ENCODE results near the gene TTI1. TPM values are rescaled to one million over a fixed set of nuclear protein-coding genes. Genes with fewer than 3 reads are reported as not detected.

Gene TTI1
- total RNA-seq, 4 donors from 2014 or later, result 8.2 to 14.2 (median 10.8) TPM

DNA sequence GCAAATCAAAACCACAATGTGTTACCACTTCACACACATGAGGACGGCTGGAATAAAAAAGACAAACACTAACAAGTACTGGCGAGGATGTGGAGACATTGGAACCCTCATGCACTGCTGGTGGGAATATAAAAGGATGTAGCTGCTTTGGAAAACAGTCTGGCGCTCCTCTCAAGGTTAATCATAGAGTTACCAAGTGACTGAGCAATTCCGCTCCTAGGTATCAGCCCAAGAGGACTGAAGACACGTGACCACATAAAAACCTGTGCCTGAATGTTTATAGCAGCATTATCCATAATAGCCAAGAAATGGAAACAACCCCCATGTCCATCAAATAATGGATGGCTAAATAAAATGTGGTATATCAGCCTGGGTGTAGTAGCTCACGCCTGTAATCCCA is 85.3 kb downstream of the TTI1 start:
- Histone ChIP-seq H3K36me3 (no peaks in the 10 kb centered on the region), H3K9me3 (peaks cover 0 to 21% (median 2%) of the 10 kb centered on the region in 4 donors), H3K27me3 (no peaks in the 10 kb centered on the region), H3K4me3 (no peak overlapping the region), H3K27ac (no peak overlapping the region), H3K4me1 (no peaks in the 10 kb centered on the region)
- no peak for DNase-seq (ENCODE audit: low spot score in 2 of 2)
- 83 to 90% methylated on average over 6 of the region's 6 CpGs for WGBS, 2 donors
- TF ChIP-seq, protein P1, sequence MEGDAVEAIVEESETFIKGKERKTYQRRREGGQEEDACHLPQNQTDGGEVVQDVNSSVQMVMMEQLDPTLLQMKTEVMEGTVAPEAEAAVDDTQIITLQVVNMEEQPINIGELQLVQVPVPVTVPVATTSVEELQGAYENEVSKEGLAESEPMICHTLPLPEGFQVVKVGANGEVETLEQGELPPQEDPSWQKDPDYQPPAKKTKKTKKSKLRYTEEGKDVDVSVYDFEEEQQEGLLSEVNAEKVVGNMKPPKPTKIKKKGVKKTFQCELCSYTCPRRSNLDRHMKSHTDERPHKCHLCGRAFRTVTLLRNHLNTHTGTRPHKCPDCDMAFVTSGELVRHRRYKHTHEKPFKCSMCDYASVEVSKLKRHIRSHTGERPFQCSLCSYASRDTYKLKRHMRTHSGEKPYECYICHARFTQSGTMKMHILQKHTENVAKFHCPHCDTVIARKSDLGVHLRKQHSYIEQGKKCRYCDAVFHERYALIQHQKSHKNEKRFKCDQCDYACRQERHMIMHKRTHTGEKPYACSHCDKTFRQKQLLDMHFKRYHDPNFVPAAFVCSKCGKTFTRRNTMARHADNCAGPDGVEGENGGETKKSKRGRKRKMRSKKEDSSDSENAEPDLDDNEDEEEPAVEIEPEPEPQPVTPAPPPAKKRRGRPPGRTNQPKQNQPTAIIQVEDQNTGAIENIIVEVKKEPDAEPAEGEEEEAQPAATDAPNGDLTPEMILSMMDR (IDR thresholded peaks at IDR 0.05), result no peak
- TF ChIP-seq POLR2A (IDR thresholded peaks at IDR 0.05), result no peak
- TF ChIP-seq EP300 (IDR thresholded peaks at IDR 0.05), result no peak

DNA sequence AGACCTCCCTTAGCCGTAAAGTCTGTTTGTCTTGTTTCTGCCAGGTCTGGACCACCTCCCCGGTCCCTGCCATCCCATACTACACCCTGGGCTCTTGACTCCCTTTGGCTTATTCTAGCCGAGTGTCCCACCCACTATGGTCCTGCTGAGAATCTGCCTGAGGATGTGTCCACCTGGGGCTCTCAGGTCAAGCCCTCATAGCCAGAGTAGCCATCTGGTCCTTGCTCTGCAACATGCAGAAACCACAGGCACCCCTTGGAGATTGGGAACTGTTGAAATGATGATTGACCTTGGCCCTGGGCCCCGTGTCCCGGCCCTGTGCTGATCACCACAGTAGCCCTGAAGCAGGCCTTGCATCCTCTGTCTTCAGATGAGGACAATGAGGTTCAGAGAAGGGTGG is 86.3 kb downstream of the TTI1 start:
- WGBS, 2 donors, result 83 to 84% methylated on average over 5 of the region's 5 CpGs
- no peak for TF ChIP-seq POLR2A (IDR thresholded peaks at IDR 0.05)
- no peak for TF ChIP-seq EP300 (IDR thresholded peaks at IDR 0.05)
- TF ChIP-seq, protein P1 (IDR thresholded peaks at IDR 0.05), result no peak
- H3K9me3 ChIP-seq, result peaks cover 0 to 25% (median 2%) of the 10 kb centered on the region in 4 donors
- no peak overlapping the region for H3K27ac ChIP-seq
- H3K4me1 ChIP-seq, result no peaks in the 10 kb centered on the region
- no peak for DNase-seq (ENCODE audit: low spot score in 2 of 2)
- H3K4me3 ChIP-seq, result no peak overlapping the region
- H3K27me3 ChIP-seq, result no peaks in the 10 kb centered on the region
- H3K36me3 ChIP-seq, result no peaks in the 10 kb centered on the region

DNA sequence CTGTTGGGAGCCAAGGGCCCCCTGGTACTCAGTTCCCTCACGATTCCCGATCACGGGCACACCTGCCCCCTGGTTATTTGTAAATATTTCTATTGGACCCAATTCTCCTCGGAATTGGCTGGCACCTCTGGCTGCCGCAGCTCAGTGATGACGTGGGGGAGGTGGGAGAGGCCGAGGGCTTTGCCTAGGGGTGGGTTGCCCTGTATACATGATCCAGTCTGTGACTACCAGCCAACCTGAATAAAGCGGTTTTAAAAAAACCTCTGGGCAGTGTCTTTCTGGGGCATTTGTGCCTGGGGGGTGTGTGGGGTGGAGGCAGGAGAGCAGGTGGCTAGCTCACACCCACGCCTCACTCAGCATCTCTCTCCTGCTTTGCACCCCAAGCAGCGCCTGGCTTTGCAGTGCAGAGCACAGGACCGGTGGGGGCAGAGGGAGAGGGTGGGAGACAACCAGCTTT is 88.1 kb downstream of the TTI1 start:
- 50 to 53% methylated on average over 8 to 10 of the region's 11 CpGs for WGBS, 2 donors
- DNase-seq (ENCODE audit: low spot score in 2 of 2), result no peak
- H3K4me3 ChIP-seq, result no peak overlapping the region

DNA sequence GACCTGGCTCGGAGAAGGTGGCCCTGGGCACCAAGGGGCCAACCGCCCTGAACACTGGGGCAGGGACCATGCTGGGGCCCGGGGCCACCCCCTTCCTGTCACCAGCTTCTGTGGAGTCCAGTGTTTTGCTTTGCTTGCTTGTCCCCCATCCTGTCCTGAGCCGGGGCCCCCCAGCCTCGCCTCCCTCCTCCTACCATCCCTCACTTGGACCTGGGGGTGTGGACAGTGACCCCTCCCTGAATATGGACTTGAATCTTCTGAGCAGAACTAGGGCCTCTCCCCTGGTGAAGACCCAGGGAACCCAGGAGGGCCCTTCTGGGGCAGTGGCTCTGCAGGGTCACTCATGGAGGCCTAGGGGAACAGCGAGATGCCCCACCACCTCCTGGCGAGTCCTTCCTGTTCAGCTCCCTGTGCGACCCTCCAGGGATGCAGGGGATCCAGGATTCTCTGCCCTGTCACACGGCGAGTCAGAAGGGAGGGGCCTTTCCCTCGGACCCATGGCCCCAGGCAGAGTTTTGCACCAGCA is 88.7 kb downstream of the TTI1 start:
- no peaks in the 10 kb centered on the region for H3K4me1 ChIP-seq
- H3K27ac ChIP-seq, result no peak overlapping the region
- WGBS, 2 donors, result 63 to 82% methylated on average over 8 to 11 of the region's 11 CpGs
- no peak overlapping the region for H3K4me3 ChIP-seq
- H3K9me3 ChIP-seq, result peaks cover 0 to 19% (median 0%) of the 10 kb centered on the region in 4 donors
- no peaks in the 10 kb centered on the region for H3K27me3 ChIP-seq
- H3K36me3 ChIP-seq, result no peaks in the 10 kb centered on the region
- DNase-seq (ENCODE audit: low spot score in 2 of 2), result no peak
- no peak for TF ChIP-seq POLR2A (IDR thresholded peaks at IDR 0.05)
- TF ChIP-seq, protein P1 (IDR thresholded peaks at IDR 0.05), result no peak
- TF ChIP-seq EP300 (IDR thresholded peaks at IDR 0.05), result no peak

More for the DNA sequence above, 88.1 kb downstream of the TTI1 start:
- Histone ChIP-seq H3K27me3 (no peaks in the 10 kb centered on the region), H3K9me3 (peaks cover 0 to 19% (median 0%) of the 10 kb centered on the region in 4 donors), H3K36me3 (no peaks in the 10 kb centered on the region), H3K27ac (no peak overlapping the region), H3K4me1 (no peaks in the 10 kb centered on the region)
- TF ChIP-seq POLR2A (IDR thresholded peaks at IDR 0.05) (no peak), EP300 (IDR thresholded peaks at IDR 0.05) (no peak)
- TF ChIP-seq, protein P1 (IDR thresholded peaks at IDR 0.05), result no peak

DNA sequence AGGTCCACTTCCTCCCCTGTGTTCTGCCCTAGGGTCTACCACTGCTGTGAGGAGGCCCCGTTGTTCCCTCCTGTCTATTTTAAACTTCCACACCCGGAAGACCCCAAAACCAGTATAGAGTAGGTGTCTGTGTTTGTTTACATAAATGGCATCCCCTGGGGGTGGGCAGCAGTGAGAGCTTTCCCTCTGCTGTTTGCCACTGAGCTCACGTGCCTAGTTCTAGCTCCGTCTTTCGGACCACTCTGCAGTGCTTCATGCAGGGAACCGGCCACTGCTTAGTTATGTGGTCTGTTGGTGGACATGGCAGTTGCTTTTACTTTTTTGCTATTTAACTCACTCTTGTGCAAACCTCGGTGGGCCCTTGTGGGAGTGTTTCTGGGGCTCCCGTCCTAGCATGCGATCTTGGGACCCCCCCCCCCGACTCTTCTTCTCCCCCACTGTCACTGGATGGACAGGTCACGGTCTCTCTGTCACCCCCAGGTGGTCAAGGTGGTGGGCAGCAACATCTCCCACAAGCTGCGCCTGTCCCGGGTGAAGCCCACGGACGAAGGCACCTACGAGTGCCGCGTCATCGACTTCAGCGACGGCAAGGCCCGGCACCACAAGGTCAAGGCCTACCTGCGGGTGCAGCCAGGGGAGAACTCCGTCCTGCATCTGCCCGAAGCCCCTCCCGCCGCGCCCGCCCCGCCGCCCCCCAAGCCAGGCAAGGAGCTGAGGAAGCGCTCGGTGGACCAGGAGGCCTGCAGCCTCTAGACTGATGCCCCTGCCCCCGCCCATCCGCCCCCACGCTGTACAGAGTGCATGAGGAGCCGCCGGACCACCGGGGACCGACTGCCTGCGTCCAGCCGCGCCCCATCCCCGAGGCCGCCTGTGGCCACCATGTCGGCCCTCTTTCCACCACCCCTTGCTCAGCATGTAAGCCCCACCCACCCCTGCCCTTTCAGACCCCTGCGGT is 89.5 kb downstream of the TTI1 start:
- TF ChIP-seq POLR2A (IDR thresholded peaks at IDR 0.05), result no peak
- TF ChIP-seq EP300 (IDR thresholded peaks at IDR 0.05), result no peak
- TF ChIP-seq, protein P1 (IDR thresholded peaks at IDR 0.05), result no peak
- no peaks in the 10 kb centered on the region for H3K27me3 ChIP-seq
- no peak overlapping the region for H3K4me3 ChIP-seq
- H3K9me3 ChIP-seq, result peaks cover 0 to 19% (median 0%) of the 10 kb centered on the region in 4 donors
- DNase-seq (ENCODE audit: low spot score in 2 of 2), result no peak
- 81 to 85% methylated on average over 38 to 45 of the region's 47 CpGs for WGBS, 2 donors
- no peaks in the 10 kb centered on the region for H3K4me1 ChIP-seq
- no peaks in the 10 kb centered on the region for H3K36me3 ChIP-seq
- no peak overlapping the region for H3K27ac ChIP-seq

Data from tibial nerve (tissue), 4 donors.